HepG2 (cell line): ENCODE measurements around the gene SLC43A3. TPM values are rescaled to one million over a fixed set of nuclear protein-coding genes. Genes with fewer than 3 reads are reported as not detected.

Experiments
- CCDC6 ChIP-seq: sonication (generic); formaldehyde crosslinking; IDR thresholded peaks from 2 replicates; pipeline ENCODE4 v1.8.1; 2022; ENCODE audit warnings: mild to moderate bottlenecking, missing genetic modification reagents, moderate library complexity
- EZH2 ChIP-seq: conservative IDR thresholded peaks from 2 replicates; pipeline ENCODE4 v1.6.1; 2012; ENCODE audit warnings: mild to moderate bottlenecking, low read depth, low read length, moderate library complexity
- FOXO1 ChIP-seq: sonication (generic); formaldehyde crosslinking; IDR thresholded peaks from 2 replicates; pipeline ENCODE4 v1.4.0; 2020; ENCODE audit warnings: missing genetic modification reagents
- KDM5B ChIP-seq: sonication (generic); formaldehyde crosslinking; IDR thresholded peaks from 2 replicates; pipeline ENCODE4 v1.4.0; 2020; ENCODE audit warnings: missing genetic modification reagents, mild to moderate bottlenecking, borderline replicate concordance
- MBD4 ChIP-seq: IDR thresholded peaks from 2 replicates; pipeline ENCODE4 v1.6.1; 2012; ENCODE audit warnings: low read length, inconsistent platforms, borderline replicate concordance
- MED1 ChIP-seq: sonication (generic); formaldehyde crosslinking; IDR thresholded peaks from 2 replicates; pipeline ENCODE4 v1.4.0; 2020; ENCODE audit warnings: missing genetic modification reagents
- NCOA5 ChIP-seq: sonication (generic); formaldehyde crosslinking; IDR thresholded peaks from 2 replicates; pipeline ENCODE4 v1.4.0; 2020; ENCODE audit warnings: missing genetic modification reagents
- RFX3 ChIP-seq: IDR thresholded peaks from 2 replicates; pipeline ENCODE4 v1.6.1; 2016; ENCODE audit warnings: missing biosample characterization, missing genetic modification reagents
- SALL2 ChIP-seq: sonication (generic); formaldehyde crosslinking; IDR thresholded peaks from 2 replicates; pipeline ENCODE4 v1.8.1; 2023; ENCODE audit warnings: mild to moderate bottlenecking, missing genetic modification reagents, inconsistent platforms
- SP2 ChIP-seq: sonication (generic); formaldehyde crosslinking; IDR thresholded peaks from 2 replicates; pipeline ENCODE4 v1.5.1; 2020; ENCODE audit warnings: mild to moderate bottlenecking, missing genetic modification reagents
- TP53 ChIP-seq: sonication (generic); formaldehyde crosslinking; conservative IDR thresholded peaks from 2 replicates; pipeline ENCODE4 v1.4.0; 2020; ENCODE audit warnings: missing genetic modification reagents
- YEATS2 ChIP-seq: sonication (generic); formaldehyde crosslinking; IDR thresholded peaks from 2 replicates; pipeline ENCODE4 v1.4.0; 2020; ENCODE audit warnings: missing genetic modification reagents, borderline replicate concordance
- ZFP36L2 ChIP-seq: sonication (generic); formaldehyde crosslinking; IDR thresholded peaks from 2 replicates; pipeline ENCODE4 v1.4.0; 2020; ENCODE audit warnings: missing genetic modification reagents
- ZNF234 ChIP-seq: sonication (generic); formaldehyde crosslinking; conservative IDR thresholded peaks from 2 replicates; pipeline ENCODE4 v1.5.1; 2020; ENCODE audit warnings: mild to moderate bottlenecking, missing genetic modification reagents
- ZNF510 ChIP-seq: sonication (generic); formaldehyde crosslinking; IDR thresholded peaks from 2 replicates; pipeline ENCODE4 v1.4.0; 2020; ENCODE audit warnings: low read depth, mild to moderate bottlenecking, missing genetic modification reagents
- ZNF543 ChIP-seq: sonication (generic); formaldehyde crosslinking; IDR thresholded peaks from 2 replicates; pipeline ENCODE4 v1.4.0; 2020; ENCODE audit warnings: mild to moderate bottlenecking, missing genetic modification reagents
- ZNF563 ChIP-seq: sonication (generic); formaldehyde crosslinking; IDR thresholded peaks from 2 replicates; pipeline ENCODE4 v1.8.0; 2022; ENCODE audit warnings: mild to moderate bottlenecking, moderate library complexity, missing genetic modification reagents
- polyA plus RNA-seq, 8 experiments: library from polyadenylated mRNA; depleted of rRNA in 3 of 8; stranded (reverse) in 7 of 8; unstranded in 1 of 8; fragments of >200 nt; fragmentation: Illumina TruSeq in 4 of 8; extraction: Trizol in 4 of 8; gene quantifications; 2 replicates each; pipeline versions ENCODE4 v1.2.1 to v1.2.3, GENCODE V29; 2011 to 2016; ENCODE audit warnings: low read depth in 4 of 8, missing spikeins in 1 of 8, mixed read lengths in 1 of 8; ENCODE audit not compliant: insufficient read depth in 1 of 8
- total RNA-seq, 5 experiments: library from RNA; depleted of rRNA; stranded (reverse); fragments of >200 nt; fragmentation: Illumina TruSeq; extraction: Trizol; gene quantifications; 2 replicates each; pipeline ENCODE4 v1.2.3, GENCODE V29; 2016; ENCODE audit warnings: low read depth in 1 of 5
- TF ChIP-seq, protein P1 (sequence below): sonication (generic); formaldehyde crosslinking; IDR thresholded peaks from 2 replicates; pipeline ENCODE4 v1.5.0; 2020; ENCODE audit warnings: missing genetic modification reagents
- TF ChIP-seq, protein P2 (sequence below): sonication (generic); formaldehyde crosslinking; IDR thresholded peaks from 2 replicates; pipeline ENCODE4 v1.5.0; 2020; ENCODE audit warnings: missing genetic modification reagents
- TF ChIP-seq, protein P3 (sequence below): sonication (generic); formaldehyde crosslinking; IDR thresholded peaks from 2 replicates; pipeline ENCODE4 v1.5.1; 2020; ENCODE audit warnings: missing genetic modification reagents, mild to moderate bottlenecking, borderline replicate concordance

The SLC43A3 gene
- total and polyA plus RNA-seq, 2 of the 13 experiments (the other 11 are each of a cell fraction or from before 2014, with no cell fraction given): 2.6 TPM; not detected in 1

DNA sequence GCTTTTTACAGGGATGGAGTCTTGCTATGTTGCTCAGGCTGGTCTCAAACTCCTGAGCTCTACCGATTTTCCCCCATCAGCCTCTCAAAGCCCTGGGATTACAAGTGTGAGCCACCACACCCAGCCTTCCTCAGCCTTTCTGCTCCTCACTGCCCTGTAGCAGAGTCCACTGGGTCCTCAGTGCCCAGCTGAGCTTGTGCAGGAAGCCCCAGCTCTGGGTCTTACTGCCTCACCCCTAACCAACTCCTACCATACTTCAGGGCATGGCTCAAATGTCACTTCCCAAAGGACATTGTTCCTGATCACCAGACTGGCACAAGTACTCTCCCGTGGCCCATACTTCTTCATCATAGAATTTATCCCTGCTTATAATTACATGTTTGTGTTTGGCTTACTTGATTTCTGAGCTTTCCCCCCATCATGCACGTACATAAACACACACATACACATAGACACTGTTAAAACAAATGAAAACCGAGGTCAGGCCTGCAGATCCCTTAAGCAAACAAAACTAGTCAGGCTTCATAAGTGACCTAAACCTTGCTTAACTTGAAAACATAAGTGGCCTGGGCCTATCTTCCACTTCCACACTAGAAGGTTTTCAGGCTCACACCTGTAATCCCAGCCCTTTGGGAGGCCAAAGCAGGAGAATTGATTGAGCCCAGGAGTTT lies 14.0 kb upstream of the SLC43A3 start (continued):
- no peak for TF ChIP-seq NCOA5
- TF ChIP-seq KDM5B: no peak
- TF ChIP-seq ZNF510 (CRISPR knock-in tag): no peak
- TF ChIP-seq, protein P1, sequence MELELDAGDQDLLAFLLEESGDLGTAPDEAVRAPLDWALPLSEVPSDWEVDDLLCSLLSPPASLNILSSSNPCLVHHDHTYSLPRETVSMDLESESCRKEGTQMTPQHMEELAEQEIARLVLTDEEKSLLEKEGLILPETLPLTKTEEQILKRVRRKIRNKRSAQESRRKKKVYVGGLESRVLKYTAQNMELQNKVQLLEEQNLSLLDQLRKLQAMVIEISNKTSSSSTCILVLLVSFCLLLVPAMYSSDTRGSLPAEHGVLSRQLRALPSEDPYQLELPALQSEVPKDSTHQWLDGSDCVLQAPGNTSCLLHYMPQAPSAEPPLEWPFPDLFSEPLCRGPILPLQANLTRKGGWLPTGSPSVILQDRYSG (CRISPR knock-in tag): no peak
- TF ChIP-seq SALL2 (CRISPR knock-in tag): no peak
- TF ChIP-seq MBD4: 0 out of 2 replicates have a peak, but pooled peaks have one; percentile 8
- TF ChIP-seq ZNF563 (CRISPR knock-in tag): no peak
- TF ChIP-seq ZFP36L2 (CRISPR knock-in tag): no peak
- TF ChIP-seq TP53 (CRISPR knock-in tag): no peak
- TF ChIP-seq, protein P2, sequence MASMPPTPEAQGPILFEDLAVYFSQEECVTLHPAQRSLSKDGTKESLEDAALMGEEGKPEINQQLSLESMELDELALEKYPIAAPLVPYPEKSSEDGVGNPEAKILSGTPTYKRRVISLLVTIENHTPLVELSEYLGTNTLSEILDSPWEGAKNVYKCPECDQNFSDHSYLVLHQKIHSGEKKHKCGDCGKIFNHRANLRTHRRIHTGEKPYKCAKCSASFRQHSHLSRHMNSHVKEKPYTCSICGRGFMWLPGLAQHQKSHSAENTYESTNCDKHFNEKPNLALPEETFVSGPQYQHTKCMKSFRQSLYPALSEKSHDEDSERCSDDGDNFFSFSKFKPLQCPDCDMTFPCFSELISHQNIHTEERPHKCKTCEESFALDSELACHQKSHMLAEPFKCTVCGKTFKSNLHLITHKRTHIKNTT (CRISPR knock-in tag): no peak
- TF ChIP-seq CCDC6: no peak
- no peak for TF ChIP-seq RFX3 (CRISPR knock-in tag)
- TF ChIP-seq YEATS2 (CRISPR knock-in tag): no peak
- TF ChIP-seq ZNF543 (CRISPR knock-in tag): no peak
- TF ChIP-seq EZH2: no peak
- peak; percentile 89 for TF ChIP-seq MED1 (CRISPR knock-in tag)
- TF ChIP-seq ZNF234 (CRISPR knock-in tag): no peak
- TF ChIP-seq FOXO1: peak; percentile 78; the same call in 1 of the 2 replicates
- TF ChIP-seq, protein P3, sequence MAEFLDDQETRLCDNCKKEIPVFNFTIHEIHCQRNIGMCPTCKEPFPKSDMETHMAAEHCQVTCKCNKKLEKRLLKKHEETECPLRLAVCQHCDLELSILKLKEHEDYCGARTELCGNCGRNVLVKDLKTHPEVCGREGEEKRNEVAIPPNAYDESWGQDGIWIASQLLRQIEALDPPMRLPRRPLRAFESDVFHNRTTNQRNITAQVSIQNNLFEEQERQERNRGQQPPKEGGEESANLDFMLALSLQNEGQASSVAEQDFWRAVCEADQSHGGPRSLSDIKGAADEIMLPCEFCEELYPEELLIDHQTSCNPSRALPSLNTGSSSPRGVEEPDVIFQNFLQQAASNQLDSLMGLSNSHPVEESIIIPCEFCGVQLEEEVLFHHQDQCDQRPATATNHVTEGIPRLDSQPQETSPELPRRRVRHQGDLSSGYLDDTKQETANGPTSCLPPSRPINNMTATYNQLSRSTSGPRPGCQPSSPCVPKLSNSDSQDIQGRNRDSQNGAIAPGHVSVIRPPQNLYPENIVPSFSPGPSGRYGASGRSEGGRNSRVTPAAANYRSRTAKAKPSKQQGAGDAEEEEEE: no peak
- no peak for TF ChIP-seq SP2 (CRISPR knock-in tag)
